ENCODE measurements around the gene ADRB2. TPM values are rescaled to one million over a fixed set of nuclear protein-coding genes. Genes with fewer than 3 reads are reported as not detected.

The ADRB2 gene
- total and polyA plus RNA-seq, 10 of the 15 experiments (the other 5 are each of a cell fraction or from before 2014, with no cell fraction given), result 0.03 to 0.34 (median 0.18) TPM; not detected in 1

- ChIA-PET CTCF (no interaction called here), POLR2A (no interaction called here), RAD21 (ENCODE audit: unreplicated experiment) (no interaction called here), SMC1A (ENCODE audit: uncharacterized antibody, unreplicated experiment) (no interaction called here)
- FAIRE-seq (no peak), ATAC-seq (no peak), DNase-seq (ENCODE audit: low read depth, low spot score) (no peak)
- BruUV-seq (replicated peaks), result no TSS peak
- Histone ChIP-seq H4K20me1 (ENCODE audit: control insufficient read depth, insufficient read depth) (no peaks in the 10 kb centered on the region), H2AFZ (ENCODE audit: control insufficient read depth, low read depth, low read length) (no peak overlapping the region), H3K79me2 (ENCODE audit: control insufficient read depth, insufficient read depth, low read length) (no peaks in the 10 kb centered on the region), H3K9me3 (replicated peaks; ENCODE audit: control insufficient read depth, insufficient read depth, low read length) (no peaks in the 10 kb centered on the region), H3K36me3 (ENCODE audit: control insufficient read depth in 2 of 2, insufficient read depth in 2 of 2, low read length in 1 of 2) (no peaks in the 10 kb centered on the region), H3K9ac (ENCODE audit: control insufficient read depth, insufficient read depth, low read length) (no peak overlapping the region), H3K4me3 (no peak overlapping the region), H3K4me1 (ENCODE audit: control insufficient read depth, insufficient read depth, low read length) (no peaks in the 10 kb centered on the region), H3K4me2 (ENCODE audit: control insufficient read depth, insufficient read depth) (no peak overlapping the region), H3K27me3 (replicated peaks in 1 of 2; ENCODE audit: control insufficient read depth in 2 of 2, insufficient read depth in 2 of 2, low read length in 1 of 2) (peaks cover 0 to 3% of the 10 kb centered on the region in 2 experiments; a peak in 3 of 4 replicates), H3K27ac (ENCODE audit: control insufficient read depth, insufficient read depth) (no peak overlapping the region)
- intact Hi-C loops (cut with micrococcal nuclease; ENCODE audit: unreplicated experiment), result no loop called here
- in situ Hi-C loops (cut with MboI), result no loop called here
- WGBS (ENCODE audit: insufficient coverage, insufficient replicate concordance, low lambda C conversion rate, missing lambda C conversion rate), result 46% methylated on average over 5 of the region's 5 CpGs
- TF ChIP-seq ZBTB33 (IDR thresholded peaks at IDR 0.05) (no peak), ZNF687 (IDR thresholded peaks at IDR 0.05) (no peak), KDM1A (IDR thresholded peaks at IDR 0.05; ENCODE audit: borderline replicate concordance) (no peak), BRCA1 (IDR thresholded peaks at IDR 0.05; ENCODE audit: low read depth, low read length) (no peak), PRDM15 (CRISPR knock-in tag; IDR thresholded peaks at IDR 0.05) (no peak), RAD21 (IDR thresholded peaks at IDR 0.05; ENCODE audit: insufficient read depth, low read depth, low read length) (no peak), NFYB (IDR thresholded peaks at IDR 0.05; ENCODE audit: insufficient read depth, low read depth, low read length) (no peak)
Measured at GRCh38 chr5:148864113-148864841, 37.9 kb downstream of the ADRB2 start.

Measured in GM12878 (cell line).